C4-2B (cell line): ENCODE results near the gene DPM1.

ENCODE experiments used
- ZFX ChIP-seq: fragments of 450-650 bp; IDR thresholded peaks from 2 replicates; pipeline ENCODE4 v1.6.1; 2017
- TF ChIP-seq, protein P1 (sequence below): fragments of 450-650 bp; conservative IDR thresholded peaks from 2 replicates; pipeline ENCODE4 v1.5.1; 2017; ENCODE audit warnings: mild to moderate bottlenecking

DNA sequence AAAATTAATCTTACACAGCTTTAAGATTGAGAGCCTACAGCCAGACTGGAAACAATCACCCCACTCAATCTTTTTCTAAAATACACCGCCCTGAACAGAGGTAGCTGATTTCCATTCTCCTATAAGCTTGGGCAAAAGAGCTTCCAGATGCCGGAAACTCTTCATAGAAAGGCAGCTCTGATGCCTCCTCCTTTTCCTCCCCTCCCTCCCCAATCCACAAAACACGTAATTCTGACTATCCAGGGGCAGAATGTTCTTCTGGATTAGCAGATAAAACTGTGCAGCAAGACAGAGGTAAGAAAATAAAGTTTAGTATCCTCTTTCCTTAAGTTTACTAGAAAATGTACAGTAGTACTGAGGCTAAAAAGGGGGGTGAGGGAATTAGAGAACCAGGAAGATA lies 42.9 kb downstream of the DPM1 start:
- TF ChIP-seq, protein P1, sequence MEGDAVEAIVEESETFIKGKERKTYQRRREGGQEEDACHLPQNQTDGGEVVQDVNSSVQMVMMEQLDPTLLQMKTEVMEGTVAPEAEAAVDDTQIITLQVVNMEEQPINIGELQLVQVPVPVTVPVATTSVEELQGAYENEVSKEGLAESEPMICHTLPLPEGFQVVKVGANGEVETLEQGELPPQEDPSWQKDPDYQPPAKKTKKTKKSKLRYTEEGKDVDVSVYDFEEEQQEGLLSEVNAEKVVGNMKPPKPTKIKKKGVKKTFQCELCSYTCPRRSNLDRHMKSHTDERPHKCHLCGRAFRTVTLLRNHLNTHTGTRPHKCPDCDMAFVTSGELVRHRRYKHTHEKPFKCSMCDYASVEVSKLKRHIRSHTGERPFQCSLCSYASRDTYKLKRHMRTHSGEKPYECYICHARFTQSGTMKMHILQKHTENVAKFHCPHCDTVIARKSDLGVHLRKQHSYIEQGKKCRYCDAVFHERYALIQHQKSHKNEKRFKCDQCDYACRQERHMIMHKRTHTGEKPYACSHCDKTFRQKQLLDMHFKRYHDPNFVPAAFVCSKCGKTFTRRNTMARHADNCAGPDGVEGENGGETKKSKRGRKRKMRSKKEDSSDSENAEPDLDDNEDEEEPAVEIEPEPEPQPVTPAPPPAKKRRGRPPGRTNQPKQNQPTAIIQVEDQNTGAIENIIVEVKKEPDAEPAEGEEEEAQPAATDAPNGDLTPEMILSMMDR = no peak
- TF ChIP-seq ZFX = no peak
